Chondrocyte (in vitro differentiated cells): ENCODE measurements around the gene SLC10A6. TPM values are rescaled to one million over a fixed set of nuclear protein-coding genes. Genes with fewer than 3 reads are reported as not detected.
"Not testable (repeated sequence)": the region's sequence is repeated elsewhere in the genome, so short reads cannot be mapped to it uniquely, and the experiment has no call there.

Source experiments
- DNase-seq: peaks from one replicate; pipeline ENCODE4 v3.0.0; 2021; ENCODE audit warnings: mixed read lengths, low spot score
- H3K27ac Mint-ChIP-seq: one replicate; pipeline ENCODE4 v1.8.0; 2021; ENCODE audit warnings: mild to moderate bottlenecking, moderate library complexity, mixed read lengths; ENCODE audit not compliant: unreplicated experiment
- H3K27me3 Mint-ChIP-seq: 2 replicates; pipeline ENCODE4 v1.8.0; 2021; ENCODE audit warnings: low read depth, mixed read lengths
- H3K36me3 Mint-ChIP-seq: 2 replicates; pipeline ENCODE4 v1.8.0; 2021; ENCODE audit warnings: low read depth, mixed read lengths
- H3K4me1 Mint-ChIP-seq: 2 replicates; pipeline ENCODE4 v1.8.0; 2021; ENCODE audit warnings: low read depth, mild to moderate bottlenecking, mixed read lengths
- H3K4me3 Mint-ChIP-seq: one replicate; pipeline ENCODE4 v1.8.0; 2021; ENCODE audit warnings: mild to moderate bottlenecking, moderate library complexity, mixed read lengths; ENCODE audit not compliant: unreplicated experiment
- H3K9me3 Mint-ChIP-seq: 2 replicates; pipeline ENCODE4 v1.8.0; 2021; ENCODE audit warnings: low read depth, mixed read lengths
- CTCF ChIP-seq: fragments of 200-600 bp; sonication (generic); IDR thresholded peaks from 2 replicates; pipeline ENCODE4 v1.5.0; 2021; ENCODE audit warnings: antibody characterized with exemption, mild to moderate bottlenecking, moderate library complexity
- total RNA-seq: library from RNA; stranded (reverse); gene quantifications from 3 replicates; pipeline ENCODE4 v1.2.1, GENCODE V29; 2021

The SLC10A6 gene
- total RNA-seq, 1 donor from 2014 or later, result not detected

GRCh38 chr4:86879641-86880040, 30.5 kb upstream of the SLC10A6 start:
- Mint-ChIP-seq H3K9me3 (peaks cover 23% of the 10 kb centered on the region), H3K27me3 (no peaks in the 10 kb centered on the region), H3K4me1 (peaks cover 10% of the 10 kb centered on the region), H3K27ac (no peak overlapping the region), H3K36me3 (peaks cover 9% of the 10 kb centered on the region), H3K4me3 (no peak overlapping the region)
- DNase-seq, result no peak
- no peak for TF ChIP-seq CTCF

- Mint-ChIP-seq H3K4me3 (no peak overlapping the region), H3K27me3 (no peaks in the 10 kb centered on the region), H3K4me1 (peaks cover 10% of the 10 kb centered on the region), H3K36me3 (peaks cover 9% of the 10 kb centered on the region), H3K27ac (no peak overlapping the region), H3K9me3 (peaks cover 22% of the 10 kb centered on the region)
- DNase-seq, result no peak
- peak; percentile 10 for TF ChIP-seq CTCF
Measured at GRCh38 chr4:86878640-86879039, 29.5 kb upstream of the SLC10A6 start.

- H3K9me3 Mint-ChIP-seq, result peaks cover 22% of the 10 kb centered on the region
- no peak for TF ChIP-seq CTCF
- H3K36me3 Mint-ChIP-seq, result peaks cover 9% of the 10 kb centered on the region
- H3K27ac Mint-ChIP-seq, result peak overlapping the region; percentile 25
- DNase-seq, result no peak
- peaks cover 10% of the 10 kb centered on the region for H3K4me1 Mint-ChIP-seq
- no peaks in the 10 kb centered on the region for H3K27me3 Mint-ChIP-seq
- H3K4me3 Mint-ChIP-seq, result no peak overlapping the region
Measured at GRCh38 chr4:86876894-86877685, 27.9 kb upstream of the SLC10A6 start.

GRCh38 chr4:86875436-86875835, 26.3 kb upstream of the SLC10A6 start:
- H3K4me1 Mint-ChIP-seq, result peaks cover 10% of the 10 kb centered on the region
- not testable (repeated sequence) for H3K27me3 Mint-ChIP-seq, DNase-seq, H3K4me3 Mint-ChIP-seq, H3K36me3 Mint-ChIP-seq, H3K27ac Mint-ChIP-seq
- peaks cover 20% of the 10 kb centered on the region for H3K9me3 Mint-ChIP-seq

GRCh38 chr4:86872135-86872534, 23.0 kb upstream of the SLC10A6 start:
- no peak for TF ChIP-seq CTCF
- no peaks in the 10 kb centered on the region for H3K9me3 Mint-ChIP-seq
- H3K36me3 Mint-ChIP-seq, result no peaks in the 10 kb centered on the region
- H3K27ac Mint-ChIP-seq, result no peak overlapping the region
- peaks cover 4% of the 10 kb centered on the region for H3K4me1 Mint-ChIP-seq
- no peak overlapping the region for H3K4me3 Mint-ChIP-seq
- no peak for DNase-seq
- no peaks in the 10 kb centered on the region for H3K27me3 Mint-ChIP-seq
